ENCODE data around the gene MARCHF5. TPM values are rescaled to one million over a fixed set of nuclear protein-coding genes. Genes with fewer than 3 reads are reported as not detected.
A peak's percentile ranks its signal among the peaks of the same experiment; 100 is the strongest.

Gene MARCHF5
- total RNA-seq, 4 donors from 2014 or later, result 1.8 to 17.8 (median 9.1) TPM

- H3K36me3 ChIP-seq, result no peaks in the 10 kb centered on the region
- no peak for TF ChIP-seq EP300 (IDR thresholded peaks at IDR 0.05; ENCODE audit: low read depth)
- TF ChIP-seq POLR2A (IDR thresholded peaks at IDR 0.05), result no peak
- TF ChIP-seq POLR2AphosphoS5 (IDR thresholded peaks at IDR 0.05), result no peak
- no peak for TF ChIP-seq CTCF (IDR thresholded peaks at IDR 0.05)
- in situ Hi-C loops (cut with MboI; ENCODE audit: low pct_ligation_motif_present in 1 of 4, low pct_unique_long_range_greater_than_20kb in 1 of 4, low sequenced_read_pairs in 3 of 4) (no loop called here), intact Hi-C loops (cut with DNase I; ENCODE audit: low total_unique reads) (no loop called here)
- peaks cover 0 to 16% (median 2%) of the 10 kb centered on the region in 4 donors for H3K4me1 ChIP-seq
- no peaks in the 10 kb centered on the region for H3K9me3 ChIP-seq
- 59 to 65% methylated on average over 4 of the region's 4 CpGs for WGBS, 2 donors (ENCODE audit: low coverage in 1 of 2)
- DNase-seq, result no peak
- no peaks in the 10 kb centered on the region for H3K27me3 ChIP-seq
- H3K4me3 ChIP-seq, result peak overlapping the region in 1 of 4 donors; percentile 11
- peak overlapping the region; percentile 35 to 65 (median 48) for H3K27ac ChIP-seq
These were observed 11.8 kb upstream of the MARCHF5 start for GRCh38 chr10:92278996-92279696.

- in situ Hi-C loops (cut with MboI; ENCODE audit: low pct_ligation_motif_present in 1 of 4, low pct_unique_long_range_greater_than_20kb in 1 of 4, low sequenced_read_pairs in 3 of 4), result loop anchor here in 1 of 4 donors (10.0 kb wide), 1 partner anchor 199 kb away; no protein-coding TSS in a partner anchor
These were observed 6.8 kb upstream of the MARCHF5 start for GRCh38 chr10:92284112-92284704.

DNA sequence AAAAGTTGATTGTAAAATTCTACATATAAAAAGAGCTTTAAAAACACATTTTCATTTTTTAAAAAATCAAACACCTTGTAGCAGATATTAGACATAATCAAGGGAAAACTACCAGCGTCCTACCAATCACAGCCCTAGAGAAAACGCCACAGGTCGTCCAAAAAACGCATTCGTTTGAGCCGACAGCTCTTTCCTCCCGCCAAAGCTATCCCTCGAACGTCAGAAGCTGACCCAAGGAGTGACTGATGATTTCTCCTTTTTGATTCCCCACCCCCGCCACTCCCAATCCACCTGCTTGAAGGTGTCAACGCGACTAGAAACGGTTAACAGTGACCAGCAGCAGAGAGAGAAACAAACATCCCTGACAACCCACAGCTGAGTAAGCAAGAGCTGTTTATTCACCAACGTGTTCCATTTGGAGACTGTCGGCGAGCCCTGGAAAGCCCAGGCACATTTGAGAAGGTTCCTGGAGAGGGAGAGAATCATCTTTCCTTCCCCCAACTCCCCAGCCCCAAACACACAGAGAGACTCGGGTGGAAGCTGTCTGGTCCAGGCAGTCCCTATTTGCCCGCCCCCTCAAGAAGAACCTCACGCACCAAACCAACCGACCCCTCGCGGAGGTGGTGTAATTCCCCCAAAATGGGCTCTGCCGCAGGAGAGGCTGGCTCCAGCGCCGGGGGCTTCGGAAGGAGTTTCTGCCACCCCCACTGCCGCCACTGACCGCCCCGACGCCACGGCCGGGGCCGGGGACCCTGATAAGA, 711 bp upstream of the MARCHF5 start:
- Histone ChIP-seq H3K9me3 (no peaks in the 10 kb centered on the region), H3K4me1 (peaks cover 7 to 18% (median 11%) of the 10 kb centered on the region in 4 donors), H3K36me3 (no peaks in the 10 kb centered on the region), H3K27ac (peak overlapping the region; percentile 91 to 93 (median 92)), H3K4me3 (peak overlapping the region; percentile 68 to 95 (median 93)), H3K27me3 (no peaks in the 10 kb centered on the region)
- TF ChIP-seq POLR2AphosphoS5 (IDR thresholded peaks at IDR 0.05), result peak in 1 of 3 donors; percentile 3
- no peak for TF ChIP-seq POLR2A (IDR thresholded peaks at IDR 0.05)
- intact Hi-C loops (cut with DNase I; ENCODE audit: low total_unique reads) (loop anchor here (10.0 kb wide), 1 partner anchor 205 kb away; no protein-coding TSS in a partner anchor), in situ Hi-C loops (cut with MboI; ENCODE audit: low pct_ligation_motif_present in 1 of 4, low pct_unique_long_range_greater_than_20kb in 1 of 4, low sequenced_read_pairs in 3 of 4) (loop anchor here in 1 of 4 donors (10.0 kb wide), 1 partner anchor 205 kb away; no protein-coding TSS in a partner anchor)
- WGBS, 2 donors (ENCODE audit: low coverage in 1 of 2), result 0% methylated on average over 7 to 33 of the region's 33 CpGs
- DNase-seq, result peak; percentile 44

More at GRCh38 chr10:92284112-92284704, 6.8 kb upstream of the MARCHF5 start:
- TF ChIP-seq POLR2A (IDR thresholded peaks at IDR 0.05) (no peak), EP300 (IDR thresholded peaks at IDR 0.05; ENCODE audit: low read depth) (peak; percentile 62), CTCF (IDR thresholded peaks at IDR 0.05) (no peak), POLR2AphosphoS5 (IDR thresholded peaks at IDR 0.05) (peak in 2 of 3 donors; percentile 9 to 19)
- Histone ChIP-seq H3K4me3 (peak overlapping the region in 1 of 4 donors; percentile 18), H3K27me3 (no peaks in the 10 kb centered on the region), H3K9me3 (no peaks in the 10 kb centered on the region), H3K36me3 (no peaks in the 10 kb centered on the region), H3K27ac (peak overlapping the region; percentile 64 to 79 (median 72)), H3K4me1 (peaks cover 0 to 22% (median 2%) of the 10 kb centered on the region in 4 donors)
- intact Hi-C loops (cut with DNase I; ENCODE audit: low total_unique reads), result no loop called here
- no peak for DNase-seq
- 47 to 74% methylated on average over 3 to 10 of the region's 10 CpGs for WGBS, 2 donors (ENCODE audit: low coverage in 1 of 2)

DNA sequence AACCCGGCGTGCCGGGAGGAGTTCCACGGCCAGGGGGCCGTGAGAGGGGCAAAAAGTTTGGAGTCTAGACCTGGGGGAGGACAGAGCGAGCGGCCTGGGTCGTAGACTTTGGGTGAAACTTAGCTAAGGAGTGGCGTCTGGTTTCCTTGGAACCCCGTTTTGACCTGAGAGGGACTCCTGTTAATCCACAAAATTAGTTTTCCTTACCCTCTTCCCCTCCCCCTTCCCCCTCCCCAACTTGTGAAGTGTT, 574 bp downstream of the MARCHF5 start:
- H3K27ac ChIP-seq, result peak overlapping the region; percentile 91 to 93 (median 92)
- no peaks in the 10 kb centered on the region for H3K27me3 ChIP-seq
- WGBS, 2 donors (ENCODE audit: low coverage in 1 of 2), result 0% methylated on average over 1 to 7 of the region's 10 CpGs
- intact Hi-C loops (cut with DNase I; ENCODE audit: low total_unique reads) (loop anchor here (1.0 to 10.0 kb wide), 2 partner anchors 51 to 207 kb away; no protein-coding TSS in a partner anchor), in situ Hi-C loops (cut with MboI; ENCODE audit: low pct_ligation_motif_present in 1 of 4, low pct_unique_long_range_greater_than_20kb in 1 of 4, low sequenced_read_pairs in 3 of 4) (loop anchor here in 1 of 4 donors (10.0 kb wide), 1 partner anchor 207 kb away; no protein-coding TSS in a partner anchor)
- H3K4me1 ChIP-seq, result peaks cover 7 to 18% (median 11%) of the 10 kb centered on the region in 4 donors
- no peaks in the 10 kb centered on the region for H3K9me3 ChIP-seq
- H3K36me3 ChIP-seq, result no peaks in the 10 kb centered on the region
- TF ChIP-seq POLR2AphosphoS5 (IDR thresholded peaks at IDR 0.05) (no peak), POLR2A (IDR thresholded peaks at IDR 0.05) (no peak), EP300 (IDR thresholded peaks at IDR 0.05; ENCODE audit: low read depth) (no peak), CTCF (IDR thresholded peaks at IDR 0.05) (no peak)
- no peak for DNase-seq
- peak overlapping the region; percentile 77 to 95 (median 93) for H3K4me3 ChIP-seq
